Measurements from ENCODE around the gene RNF112. TPM values are rescaled to one million over a fixed set of nuclear protein-coding genes. Genes with fewer than 3 reads are reported as not detected.
A peak's percentile ranks its signal among the peaks of the same experiment; 100 is the strongest.
"Not testable (repeated sequence)": the region's sequence is repeated elsewhere in the genome, so short reads cannot be mapped to it uniquely, and the experiment has no call there.

RNF112 gene
- total and polyA plus RNA-seq, 5 donors from 2014 or later = 0.39 TPM; not detected in 4

- Mint-ChIP-seq H3K4me3 (no peak overlapping the region), H3K4me1 (peaks cover 0 to 61% (median 23%) of the 10 kb centered on the region in 4 donors), H3K27ac (no peak overlapping the region), H3K27me3 (no peaks in the 10 kb centered on the region), H3K9me3 (no peaks in the 10 kb centered on the region), H3K36me3 (no peaks in the 10 kb centered on the region)
- Histone ChIP-seq H3K27me3 (ENCODE audit: control insufficient read depth, insufficient read depth, low read length) (no peaks in the 10 kb centered on the region), H3K4me1 (ENCODE audit: control insufficient read depth, insufficient read depth, low read length, poor library complexity, severe bottlenecking) (peaks cover 22% of the 10 kb centered on the region), H3K9me3 (ENCODE audit: control insufficient read depth in 2 of 2, low read length in 2 of 2) (no peaks in the 10 kb centered on the region), H3K27ac (ENCODE audit: insufficient read depth, low read length, poor library complexity, severe bottlenecking) (no peak overlapping the region), H3K36me3 (ENCODE audit: control insufficient read depth, insufficient read depth, low read length) (no peaks in the 10 kb centered on the region), H3K4me3 (ENCODE audit: low read depth, low read length) (no peak overlapping the region)
- no peak for DNase-seq
- ATAC-seq (ENCODE audit: low read depth in 2 of 2) = no peak
Observed at GRCh38 chr17:19460700-19461099, 49.7 kb downstream of the RNF112 start.

GRCh38 chr17:19461116-19461515 is 50.1 kb downstream of the RNF112 start:
- Mint-ChIP-seq H3K4me1 (peaks cover 0 to 61% (median 23%) of the 10 kb centered on the region in 4 donors), H3K4me3 (no peak overlapping the region), H3K27me3 (no peaks in the 10 kb centered on the region), H3K27ac (peak overlapping the region in 2 of 3 donors; percentile 44 to 51), H3K9me3 (no peaks in the 10 kb centered on the region), H3K36me3 (no peaks in the 10 kb centered on the region)
- H3K4me3 ChIP-seq (ENCODE audit: low read depth, low read length) = no peak overlapping the region
- DNase-seq = no peak
- no peak overlapping the region for H3K27ac ChIP-seq (ENCODE audit: insufficient read depth, low read length, poor library complexity, severe bottlenecking)
- peaks cover 22% of the 10 kb centered on the region for H3K4me1 ChIP-seq (ENCODE audit: control insufficient read depth, insufficient read depth, low read length, poor library complexity, severe bottlenecking)
- no peaks in the 10 kb centered on the region for H3K36me3 ChIP-seq (ENCODE audit: control insufficient read depth, insufficient read depth, low read length)
- H3K9me3 ChIP-seq (ENCODE audit: control insufficient read depth in 2 of 2, low read length in 2 of 2) = no peaks in the 10 kb centered on the region
- ATAC-seq (ENCODE audit: low read depth in 2 of 2) = no peak
- H3K27me3 ChIP-seq (ENCODE audit: control insufficient read depth, insufficient read depth, low read length) = no peaks in the 10 kb centered on the region

- H3K9me3 Mint-ChIP-seq = peaks cover 0 to 1% (median 0%) of the 10 kb centered on the region in 7 donors
- no peaks in the 10 kb centered on the region for H3K36me3 Mint-ChIP-seq
- Histone ChIP-seq H3K4me1 (ENCODE audit: control insufficient read depth, insufficient read depth, low read length, poor library complexity, severe bottlenecking) (peaks cover 22% of the 10 kb centered on the region), H3K4me3 (ENCODE audit: low read depth, low read length) (no peak overlapping the region), H3K27ac (ENCODE audit: insufficient read depth, low read length, poor library complexity, severe bottlenecking) (no peak overlapping the region), H3K36me3 (ENCODE audit: control insufficient read depth, insufficient read depth, low read length) (no peaks in the 10 kb centered on the region), H3K27me3 (ENCODE audit: control insufficient read depth, insufficient read depth, low read length) (no peaks in the 10 kb centered on the region), H3K9me3 (ENCODE audit: control insufficient read depth in 2 of 2, low read length in 2 of 2) (no peaks in the 10 kb centered on the region)
- peak overlapping the region in 2 of 3 donors; percentile 44 to 51 for H3K27ac Mint-ChIP-seq
- H3K4me1 Mint-ChIP-seq = peaks cover 0 to 61% (median 23%) of the 10 kb centered on the region in 4 donors
- no peak for DNase-seq
- ATAC-seq (ENCODE audit: low read depth in 2 of 2) = no peak
- no peaks in the 10 kb centered on the region for H3K27me3 Mint-ChIP-seq
- H3K4me3 Mint-ChIP-seq = no peak overlapping the region
Observed at GRCh38 chr17:19461681-19462080, 50.6 kb downstream of the RNF112 start.

GRCh38 chr17:19462456-19463035 is 51.5 kb downstream of the RNF112 start:
- H3K9me3 Mint-ChIP-seq; H3K27me3 ChIP-seq (ENCODE audit: control insufficient read depth, insufficient read depth, low read length); H3K9me3 ChIP-seq (ENCODE audit: control insufficient read depth in 2 of 2, low read length in 2 of 2); H3K4me3 ChIP-seq (ENCODE audit: low read depth, low read length); DNase-seq; ATAC-seq (ENCODE audit: low read depth in 2 of 2); H3K27me3 Mint-ChIP-seq; H3K36me3 Mint-ChIP-seq; H3K36me3 ChIP-seq (ENCODE audit: control insufficient read depth, insufficient read depth, low read length): not testable (repeated sequence)
- H3K4me1 ChIP-seq (ENCODE audit: control insufficient read depth, insufficient read depth, low read length, poor library complexity, severe bottlenecking) = peaks cover 22% of the 10 kb centered on the region
- Mint-ChIP-seq H3K4me3 (peak overlapping the region in 2 of 4 donors; percentile 45 to 56), H3K4me1 (peaks cover 0 to 52% (median 18%) of the 10 kb centered on the region in 4 donors), H3K27ac (peak overlapping the region; percentile 78 to 94 (median 89))
- peak overlapping the region; percentile 23 for H3K27ac ChIP-seq (ENCODE audit: insufficient read depth, low read length, poor library complexity, severe bottlenecking)

GRCh38 chr17:19464031-19465026 is 53.3 kb downstream of the RNF112 start:
- no peaks in the 10 kb centered on the region for H3K27me3 ChIP-seq (ENCODE audit: control insufficient read depth, insufficient read depth, low read length)
- Mint-ChIP-seq H3K4me3 (peak overlapping the region in 1 of 4 donors; percentile 9), H3K36me3 (no peaks in the 10 kb centered on the region), H3K27me3 (no peaks in the 10 kb centered on the region), H3K9me3 (peaks cover 0 to 2% (median 0%) of the 10 kb centered on the region in 7 donors), H3K4me1 (peaks cover 0 to 47% (median 17%) of the 10 kb centered on the region in 4 donors), H3K27ac (peak overlapping the region; percentile 78 to 91 (median 89))
- H3K4me3 ChIP-seq (ENCODE audit: low read depth, low read length) = no peak overlapping the region
- ATAC-seq (ENCODE audit: low read depth in 2 of 2) = no peak
- H3K9me3 ChIP-seq (ENCODE audit: control insufficient read depth in 2 of 2, low read length in 2 of 2) = no peaks in the 10 kb centered on the region
- DNase-seq = no peak
- no peaks in the 10 kb centered on the region for H3K36me3 ChIP-seq (ENCODE audit: control insufficient read depth, insufficient read depth, low read length)
- H3K27ac ChIP-seq (ENCODE audit: insufficient read depth, low read length, poor library complexity, severe bottlenecking) = peak overlapping the region; percentile 15
- H3K4me1 ChIP-seq (ENCODE audit: control insufficient read depth, insufficient read depth, low read length, poor library complexity, severe bottlenecking) = peaks cover 22% of the 10 kb centered on the region

Other genes starting within 250 kb of the RNF112 start
- gene EPN2, start 173.9 kb upstream of the RNF112 start, total RNA-seq = 14.9 TPM
- gene EPN2, start 173.9 kb upstream of the RNF112 start, polyA plus RNA-seq = 1 to 10 TPM; 7.1 to 9.5 (median 7.9) TPM
- gene B9D1, start 48.5 kb upstream of the RNF112 start, total RNA-seq = 2.1 TPM
- gene B9D1, start 48.5 kb upstream of the RNF112 start, polyA plus RNA-seq = 1 to 10 TPM; 1.2 to 2.0 (median 1.5) TPM
- 26.0 TPM for gene MAPK7, start 32.7 kb upstream of the RNF112 start, total RNA-seq
- 1 to 10 TPM; 3.4 to 6.7 (median 4.8) TPM for gene MAPK7, start 32.7 kb upstream of the RNF112 start, polyA plus RNA-seq
- gene MFAP4, start 24.0 kb upstream of the RNF112 start, total RNA-seq = not detected
- gene MFAP4, start 24.0 kb upstream of the RNF112 start, polyA plus RNA-seq = not detected
- not detected for gene SLC47A1, start 122.6 kb downstream of the RNF112 start, total RNA-seq
- 1 to 10 TPM in 1 of 4 donors, not detected in 3; 1.0 TPM for gene SLC47A1, start 122.6 kb downstream of the RNF112 start, polyA plus RNA-seq
- gene ALDH3A2, start 237.5 kb downstream of the RNF112 start, total RNA-seq = 34.7 TPM
- 10 to 100 TPM; 31.7 to 45.9 (median 40.0) TPM for gene ALDH3A2, start 237.5 kb downstream of the RNF112 start, polyA plus RNA-seq